Thoracic aorta (tissue), 2 donors: ENCODE measurements around the gene CCP110. TPM values are rescaled to one million over a fixed set of nuclear protein-coding genes. Genes with fewer than 3 reads are reported as not detected.

Source experiments
- ATAC-seq: fragments of 150-250 bp; one replicate; pipeline ENCODE4 v1.8.0; 2017; ENCODE audit warnings: low read depth; ENCODE audit not compliant: insufficient number of reproducible peaks, low FRiP score
- DNase-seq: peaks from one replicate; pipeline ENCODE4 v3.0.0-alpha.2; 2020; ENCODE audit warnings: low spot score
- H3K27ac ChIP-seq, 2 donors: fragments of 200-600 bp; sonication (generic); 1 replicate in 1 of 2; 2 replicates in 1 of 2; pipeline ENCODE4 v1.5.1; 2016; ENCODE audit warnings: mild to moderate bottlenecking in 2 of 2, moderate library complexity in 2 of 2
- H3K27me3 ChIP-seq: fragments of 200-600 bp; sonication (generic); replicated peaks from 2 replicates; pipeline ENCODE4 v1.6.0; 2016; ENCODE audit warnings: mild to moderate bottlenecking; ENCODE audit not compliant: insufficient read depth
- H3K36me3 ChIP-seq: fragments of 200-600 bp; sonication (generic); one replicate; pipeline ENCODE4 v1.5.1; 2016
- H3K4me1 ChIP-seq, 2 donors: fragments of 200-600 bp; sonication (generic); 1 replicate in 1 of 2; 2 replicates in 1 of 2; pipeline versions ENCODE4 v1.5.1 to v1.6.0; 2016; ENCODE audit warnings: low read depth in 2 of 2, mild to moderate bottlenecking in 1 of 2; ENCODE audit not compliant: control insufficient read depth in 1 of 2
- H3K4me3 ChIP-seq: fragments of 200-600 bp; sonication (generic); 2 replicates; pipeline ENCODE4 v1.5.1; 2016; ENCODE audit warnings: mild to moderate bottlenecking
- H3K9me3 ChIP-seq: fragments of 200-600 bp; sonication (generic); 2 replicates; pipeline ENCODE4 v1.5.1; 2016
- total RNA-seq, 2 donors: library from RNA; depleted of rRNA; stranded (reverse); fragments of >200 nt; gene quantifications; one replicate each; pipeline versions ENCODE4 v1.1.0 to v1.2.3, GENCODE V29; 2016
- TF ChIP-seq, protein P1 (sequence below): fragments of 200-600 bp; sonication (generic); IDR thresholded peaks from one replicate; pipeline ENCODE4 v1.5.1; 2019; ENCODE audit warnings: antibody characterized with exemption

The CCP110 gene
- total RNA-seq, 2 donors from 2014 or later = 20.4 to 30.7 TPM

DNA sequence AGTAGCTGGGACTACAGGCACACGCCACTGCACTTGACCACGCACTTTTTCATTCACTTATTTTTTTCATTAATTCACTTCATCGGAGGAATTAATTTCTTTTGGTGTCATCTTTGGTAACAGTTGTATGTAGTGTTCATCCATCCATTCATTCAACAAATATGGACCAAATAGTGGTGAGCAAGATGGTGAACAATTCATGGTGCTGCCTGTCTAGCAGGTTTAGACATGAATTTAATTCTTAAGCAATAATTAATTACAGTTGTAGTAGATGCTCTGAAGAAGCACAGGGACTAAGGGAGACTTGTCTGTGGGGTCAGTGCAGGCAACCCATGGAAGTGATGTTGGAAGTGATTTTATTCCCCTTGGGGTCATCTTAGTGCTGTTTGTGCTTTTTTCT lies 24.3 kb upstream of the CCP110 start:
- H3K27ac ChIP-seq = no peak overlapping the region
- H3K36me3 ChIP-seq = peaks cover 29% of the 10 kb centered on the region
- no peaks in the 10 kb centered on the region for H3K9me3 ChIP-seq
- H3K4me3 ChIP-seq = no peak overlapping the region
- ATAC-seq = no peak
- no peak for DNase-seq
- TF ChIP-seq, protein P1, sequence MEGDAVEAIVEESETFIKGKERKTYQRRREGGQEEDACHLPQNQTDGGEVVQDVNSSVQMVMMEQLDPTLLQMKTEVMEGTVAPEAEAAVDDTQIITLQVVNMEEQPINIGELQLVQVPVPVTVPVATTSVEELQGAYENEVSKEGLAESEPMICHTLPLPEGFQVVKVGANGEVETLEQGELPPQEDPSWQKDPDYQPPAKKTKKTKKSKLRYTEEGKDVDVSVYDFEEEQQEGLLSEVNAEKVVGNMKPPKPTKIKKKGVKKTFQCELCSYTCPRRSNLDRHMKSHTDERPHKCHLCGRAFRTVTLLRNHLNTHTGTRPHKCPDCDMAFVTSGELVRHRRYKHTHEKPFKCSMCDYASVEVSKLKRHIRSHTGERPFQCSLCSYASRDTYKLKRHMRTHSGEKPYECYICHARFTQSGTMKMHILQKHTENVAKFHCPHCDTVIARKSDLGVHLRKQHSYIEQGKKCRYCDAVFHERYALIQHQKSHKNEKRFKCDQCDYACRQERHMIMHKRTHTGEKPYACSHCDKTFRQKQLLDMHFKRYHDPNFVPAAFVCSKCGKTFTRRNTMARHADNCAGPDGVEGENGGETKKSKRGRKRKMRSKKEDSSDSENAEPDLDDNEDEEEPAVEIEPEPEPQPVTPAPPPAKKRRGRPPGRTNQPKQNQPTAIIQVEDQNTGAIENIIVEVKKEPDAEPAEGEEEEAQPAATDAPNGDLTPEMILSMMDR = no peak
- no peaks in the 10 kb centered on the region for H3K27me3 ChIP-seq
- H3K4me1 ChIP-seq = no peaks in the 10 kb centered on the region

DNA sequence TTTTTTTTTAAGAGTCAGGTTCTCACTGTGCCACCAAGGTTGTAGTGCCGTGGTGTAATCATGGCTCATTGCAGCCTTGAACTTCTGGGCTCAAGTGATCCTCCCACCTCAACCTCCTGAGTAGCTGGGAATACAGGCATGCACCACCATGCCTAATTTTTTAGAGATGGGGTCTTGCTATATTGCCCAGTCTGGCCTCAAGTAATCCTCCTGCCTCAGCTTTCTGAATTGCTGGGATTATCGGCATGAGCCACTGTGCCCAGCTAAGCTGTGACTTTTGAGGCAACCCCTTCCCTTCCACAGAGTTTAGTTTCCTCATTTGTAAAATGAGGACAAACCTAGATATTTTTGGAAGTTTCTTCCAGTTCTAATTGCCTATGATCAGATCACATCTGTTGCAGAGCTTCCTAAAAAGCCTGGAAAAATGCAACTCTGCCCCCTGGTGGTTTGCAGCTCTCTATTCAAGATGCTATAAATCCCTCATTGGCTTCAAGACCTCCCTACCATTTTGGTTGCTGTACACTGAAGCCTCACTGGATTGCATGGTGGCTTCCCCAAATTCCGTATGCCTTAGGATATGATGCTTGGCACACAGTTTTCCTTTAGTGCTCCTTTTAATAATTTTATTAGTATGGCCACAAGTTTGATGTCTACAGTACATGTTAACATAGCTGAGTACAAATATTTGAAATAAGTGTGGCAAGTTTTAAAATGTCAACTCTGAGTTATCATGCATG lies 21.2 kb upstream of the CCP110 start:
- Histone ChIP-seq H3K27ac (no peak overlapping the region), H3K27me3 (no peaks in the 10 kb centered on the region), H3K9me3 (no peaks in the 10 kb centered on the region), H3K36me3 (peaks cover 35% of the 10 kb centered on the region), H3K4me1 (peaks cover 0 to 10% of the 10 kb centered on the region in 2 donors), H3K4me3 (no peak overlapping the region)
- TF ChIP-seq, protein P1 = peak; percentile 72
- DNase-seq (no peak), ATAC-seq (no peak)

DNA sequence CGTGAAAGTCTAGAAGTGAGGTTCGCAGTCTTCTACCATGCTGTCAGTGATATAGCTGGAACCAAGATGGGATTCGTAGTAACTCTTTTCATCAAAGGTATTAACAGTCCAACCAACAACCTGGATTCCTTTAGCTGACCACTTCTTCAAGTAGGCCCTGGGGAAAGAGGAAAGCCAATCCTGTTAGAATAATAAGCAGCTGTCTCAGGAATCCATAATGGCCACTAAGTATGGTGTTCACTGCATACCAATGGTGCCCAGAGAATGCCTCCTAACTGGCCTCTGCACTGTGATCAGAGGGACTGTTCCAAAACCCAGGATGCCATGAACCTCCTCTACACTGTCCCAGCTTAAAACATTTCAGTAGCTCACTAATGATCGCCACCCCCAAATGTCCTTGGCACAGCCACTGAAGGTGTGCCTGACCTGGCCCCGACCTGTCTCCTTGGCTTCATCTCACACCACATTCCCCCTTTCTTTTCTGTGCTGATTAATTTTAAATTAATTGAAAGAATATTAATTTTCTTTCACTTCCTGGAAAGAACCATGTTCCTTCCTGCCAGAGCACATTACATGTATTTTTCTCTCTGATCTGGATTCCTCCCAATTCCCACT lies 20.2 kb upstream of the CCP110 start:
- ATAC-seq (no peak), DNase-seq (no peak)
- Histone ChIP-seq H3K27ac (no peak overlapping the region), H3K4me1 (peaks cover 0 to 10% of the 10 kb centered on the region in 2 donors), H3K27me3 (no peaks in the 10 kb centered on the region), H3K4me3 (no peak overlapping the region), H3K36me3 (peaks cover 35% of the 10 kb centered on the region), H3K9me3 (no peaks in the 10 kb centered on the region)
- TF ChIP-seq, protein P1 = no peak

DNA sequence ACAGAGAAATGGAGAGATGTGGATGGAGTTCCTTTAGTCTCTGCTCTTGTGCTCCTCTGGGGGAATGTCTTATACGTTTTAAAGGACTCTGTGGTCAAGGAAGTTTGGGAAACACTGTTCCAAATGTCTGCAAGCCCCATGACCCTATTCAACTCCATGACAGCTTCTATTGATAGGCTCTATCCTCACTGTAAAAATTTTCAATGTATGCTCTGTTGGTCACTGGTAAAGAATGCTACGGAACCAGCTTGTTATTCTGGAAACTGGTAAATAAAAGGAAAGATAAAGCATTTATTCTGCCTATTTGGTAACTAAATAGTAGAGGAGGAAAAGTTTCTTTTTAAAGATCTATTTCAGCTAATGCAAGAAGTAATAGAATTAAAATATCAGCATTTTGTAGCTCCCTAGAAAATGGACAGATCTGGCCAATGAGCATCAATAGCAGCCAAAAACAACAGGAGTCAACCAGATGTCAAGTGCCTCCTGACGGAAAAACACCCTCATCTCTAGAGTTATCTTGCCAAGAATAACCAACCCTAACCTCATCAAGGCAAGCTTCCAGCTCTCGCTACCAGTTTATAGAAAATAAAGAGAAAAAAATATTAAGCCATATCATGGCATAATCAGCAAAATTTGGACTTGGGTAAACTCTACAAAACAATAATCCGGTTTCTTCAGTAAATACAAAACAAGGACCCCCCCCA lies 18.0 kb upstream of the CCP110 start:
- Histone ChIP-seq H3K27ac (no peak overlapping the region), H3K9me3 (no peaks in the 10 kb centered on the region), H3K4me3 (no peak overlapping the region), H3K36me3 (peaks cover 36% of the 10 kb centered on the region), H3K27me3 (no peaks in the 10 kb centered on the region), H3K4me1 (peaks cover 0 to 10% of the 10 kb centered on the region in 2 donors)
- ATAC-seq (no peak), DNase-seq (no peak)
- TF ChIP-seq, protein P1 = no peak

DNA sequence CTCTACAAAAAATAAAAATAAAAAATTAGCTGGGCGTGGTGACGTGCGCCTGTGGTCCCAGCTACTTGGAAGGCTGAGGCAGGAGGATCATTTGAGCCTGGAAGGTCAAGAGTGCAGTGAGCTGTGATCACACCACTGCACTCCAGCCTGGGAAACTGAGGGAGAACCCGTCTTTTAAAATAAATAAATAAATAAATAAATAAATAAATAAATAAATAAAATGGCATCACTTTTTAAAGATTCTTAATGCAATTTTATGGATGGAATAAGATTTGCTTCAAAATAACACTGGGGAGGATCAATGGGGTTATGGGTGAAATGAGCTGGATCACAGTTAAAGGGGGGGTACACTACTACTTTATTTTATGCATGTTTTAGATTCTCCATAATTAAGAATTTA lies 16.8 kb upstream of the CCP110 start:
- Histone ChIP-seq H3K4me1 (peaks cover 0 to 10% of the 10 kb centered on the region in 2 donors), H3K36me3 (peaks cover 30% of the 10 kb centered on the region), H3K4me3 (no peak overlapping the region), H3K27ac (no peak overlapping the region), H3K9me3 (no peaks in the 10 kb centered on the region), H3K27me3 (no peaks in the 10 kb centered on the region)
- ATAC-seq (no peak), DNase-seq (no peak)
- TF ChIP-seq, protein P1 = no peak
